ENCODE results near the gene SMARCC2. TPM values are rescaled to one million over a fixed set of nuclear protein-coding genes. Genes with fewer than 3 reads are reported as not detected.

Gene SMARCC2
- total and polyA plus RNA-seq, 2 of the 13 experiments (the other 11 are each of a cell fraction or from before 2014, with no cell fraction given): 21.3 to 24.1 TPM

DNA sequence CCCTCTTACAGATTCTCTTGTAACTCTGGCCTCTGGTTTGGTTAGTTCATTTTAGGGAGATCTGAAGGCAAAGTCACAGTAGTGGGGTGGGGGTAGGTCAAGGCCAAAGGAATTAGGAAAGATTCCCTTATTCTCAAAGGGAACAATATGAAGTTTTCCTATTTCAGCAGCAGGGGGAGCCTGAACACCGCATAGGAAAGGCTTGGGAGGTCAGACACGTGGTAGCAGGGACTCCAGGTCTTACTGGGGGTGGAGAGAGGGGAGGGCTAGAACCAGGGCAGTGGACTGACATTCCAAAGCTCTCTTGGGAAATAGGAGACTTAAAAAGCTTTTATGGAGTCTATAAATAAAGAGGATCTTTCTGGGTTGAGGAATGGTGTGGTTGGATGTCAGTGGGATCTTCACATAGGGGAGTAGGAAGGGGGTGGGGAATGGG lies 69.9 kb downstream of the SMARCC2 start (continued):
- TF ChIP-seq ZNF770 (CRISPR knock-in tag; IDR thresholded peaks at IDR 0.05) (no peak), ZNF18 (CRISPR knock-in tag; IDR thresholded peaks at IDR 0.05; ENCODE audit: insufficient replicate concordance) (no peak), ISL2 (CRISPR knock-in tag; IDR thresholded peaks at IDR 0.05) (no peak), POGZ (CRISPR knock-in tag; IDR thresholded peaks at IDR 0.05) (peak; percentile 23; the same call in 1 of the 2 replicates), ZNF121 (CRISPR knock-in tag; IDR thresholded peaks at IDR 0.05) (no peak), SOX13 (IDR thresholded peaks at IDR 0.05) (no peak), SOX13 (CRISPR knock-in tag; conservative IDR thresholded peaks at IDR 0.05 in 1 of 2, IDR thresholded peaks at IDR 0.05 in 1 of 2) (no peak), ZNF124 (CRISPR knock-in tag; IDR thresholded peaks at IDR 0.05) (no peak), PTBP1 (IDR thresholded peaks at IDR 0.05; ENCODE audit: low read depth, low read length, poor library complexity, severe bottlenecking) (no peak), KLF9 (CRISPR knock-in tag; IDR thresholded peaks at IDR 0.05; ENCODE audit: low read depth) (no peak), TBP (CRISPR knock-in tag; IDR thresholded peaks at IDR 0.05) (no peak), MED13 (CRISPR knock-in tag; IDR thresholded peaks at IDR 0.05) (no peak), MTA1 (CRISPR knock-in tag; IDR thresholded peaks at IDR 0.05; ENCODE audit: borderline replicate concordance) (no peak), MAZ (IDR thresholded peaks at IDR 0.05; ENCODE audit: borderline replicate concordance, low read depth, low read length) (peak; percentile 86), MAZ (CRISPR knock-in tag; IDR thresholded peaks at IDR 0.05; ENCODE audit: low read depth) (peak; percentile 49; the same call in 1 of the 2 replicates), THAP8 (CRISPR knock-in tag; IDR thresholded peaks at IDR 0.05; ENCODE audit: borderline replicate concordance) (no peak), GABPA (IDR thresholded peaks at IDR 0.05; ENCODE audit: low read depth, low read length) (no peak), GABPA (CRISPR knock-in tag; IDR thresholded peaks at IDR 0.05; ENCODE audit: low read depth) (peak; percentile 58), ELF3 (CRISPR knock-in tag; IDR thresholded peaks at IDR 0.05) (no peak), SMC3 (IDR thresholded peaks at IDR 0.05; ENCODE audit: low read length) (peak; percentile 81), NR2F2 (IDR thresholded peaks at IDR 0.05; ENCODE audit: borderline replicate concordance, low read depth) (no peak), ZNF780A (CRISPR knock-in tag; IDR thresholded peaks at IDR 0.05) (no peak)
- TF ChIP-seq, protein P1, sequence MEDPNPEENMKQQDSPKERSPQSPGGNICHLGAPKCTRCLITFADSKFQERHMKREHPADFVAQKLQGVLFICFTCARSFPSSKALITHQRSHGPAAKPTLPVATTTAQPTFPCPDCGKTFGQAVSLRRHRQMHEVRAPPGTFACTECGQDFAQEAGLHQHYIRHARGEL (CRISPR knock-in tag; IDR thresholded peaks at IDR 0.05): no peak
- TF ChIP-seq, protein P2, sequence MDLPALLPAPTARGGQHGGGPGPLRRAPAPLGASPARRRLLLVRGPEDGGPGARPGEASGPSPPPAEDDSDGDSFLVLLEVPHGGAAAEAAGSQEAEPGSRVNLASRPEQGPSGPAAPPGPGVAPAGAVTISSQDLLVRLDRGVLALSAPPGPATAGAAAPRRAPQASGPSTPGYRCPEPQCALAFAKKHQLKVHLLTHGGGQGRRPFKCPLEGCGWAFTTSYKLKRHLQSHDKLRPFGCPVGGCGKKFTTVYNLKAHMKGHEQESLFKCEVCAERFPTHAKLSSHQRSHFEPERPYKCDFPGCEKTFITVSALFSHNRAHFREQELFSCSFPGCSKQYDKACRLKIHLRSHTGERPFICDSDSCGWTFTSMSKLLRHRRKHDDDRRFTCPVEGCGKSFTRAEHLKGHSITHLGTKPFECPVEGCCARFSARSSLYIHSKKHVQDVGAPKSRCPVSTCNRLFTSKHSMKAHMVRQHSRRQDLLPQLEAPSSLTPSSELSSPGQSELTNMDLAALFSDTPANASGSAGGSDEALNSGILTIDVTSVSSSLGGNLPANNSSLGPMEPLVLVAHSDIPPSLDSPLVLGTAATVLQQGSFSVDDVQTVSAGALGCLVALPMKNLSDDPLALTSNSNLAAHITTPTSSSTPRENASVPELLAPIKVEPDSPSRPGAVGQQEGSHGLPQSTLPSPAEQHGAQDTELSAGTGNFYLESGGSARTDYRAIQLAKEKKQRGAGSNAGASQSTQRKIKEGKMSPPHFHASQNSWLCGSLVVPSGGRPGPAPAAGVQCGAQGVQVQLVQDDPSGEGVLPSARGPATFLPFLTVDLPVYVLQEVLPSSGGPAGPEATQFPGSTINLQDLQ (CRISPR knock-in tag; IDR thresholded peaks at IDR 0.05): no peak
